OCI-LY1 (cell line): ENCODE measurements around the gene ATP11B.

Experiments used
- H2AFZ ChIP-seq: fragments of 200-600 bp; sonication (generic), shearing (Covaris generic); 2 replicates; pipeline ENCODE4 v1.6.0; 2014; ENCODE audit warnings: antibody characterized with exemption, mild to moderate bottlenecking, low read length
- H3F3A ChIP-seq: fragments of 200-600 bp; sonication (generic), shearing (Covaris generic); 2 replicates; pipeline ENCODE4 v1.6.0; 2014; ENCODE audit warnings: mild to moderate bottlenecking, antibody characterized with exemption, low read length, moderate library complexity; ENCODE audit not compliant: insufficient read depth
- H3K27ac ChIP-seq: fragments of 200-600 bp; sonication (generic); 2 replicates; pipeline ENCODE4 v1.5.1; 2014; ENCODE audit warnings: low read length, mixed run types, mild to moderate bottlenecking, low read depth; ENCODE audit not compliant: poor library complexity, severe bottlenecking
- H3K27me3 ChIP-seq: fragments of 200-600 bp; sonication (generic); 2 replicates; pipeline ENCODE4 v1.6.0; 2014; ENCODE audit warnings: antibody characterized with exemption, mild to moderate bottlenecking, low read length, moderate library complexity; ENCODE audit not compliant: insufficient read depth
- H3K36me3 ChIP-seq: fragments of 200-600 bp; sonication (generic); 2 replicates; pipeline ENCODE4 v1.6.1; 2014; ENCODE audit warnings: mild to moderate bottlenecking, antibody characterized with exemption, low read length, moderate library complexity, mixed read lengths; ENCODE audit not compliant: insufficient read depth
- H3K4me1 ChIP-seq: fragments of 200-600 bp; sonication (generic); 2 replicates; pipeline ENCODE4 v1.5.1; 2014; ENCODE audit warnings: mild to moderate bottlenecking, low read length, moderate library complexity; ENCODE audit not compliant: insufficient read depth, severe bottlenecking
- H3K4me2 ChIP-seq: fragments of 200-600 bp; sonication (generic), shearing (Covaris generic); 2 replicates; pipeline ENCODE4 v1.6.1; 2014; ENCODE audit warnings: low read length
- H3K4me3 ChIP-seq: fragments of 200-600 bp; sonication (generic); 2 replicates; pipeline ENCODE4 v1.5.1; 2014; ENCODE audit warnings: low read length, low read depth, mild to moderate bottlenecking, mixed read lengths; ENCODE audit not compliant: poor library complexity, severe bottlenecking
- H3K79me2 ChIP-seq: fragments of 200-600 bp; shearing (Covaris generic); 2 replicates; pipeline ENCODE4 v1.6.1; 2016; ENCODE audit warnings: mixed run types, low read length, mixed read lengths; ENCODE audit not compliant: insufficient read depth
- H3K9ac ChIP-seq: fragments of 200-600 bp; sonication (generic), shearing (Covaris generic); 2 replicates; pipeline ENCODE4 v1.6.1; 2014; ENCODE audit warnings: mild to moderate bottlenecking, low read length, mixed read lengths
- H3K9me2 ChIP-seq: fragments of 200-600 bp; sonication (generic), shearing (Covaris generic); 2 replicates; pipeline ENCODE4 v1.6.1; 2014; ENCODE audit warnings: low read depth, mild to moderate bottlenecking, low read length, mixed read lengths
- H3K9me3 ChIP-seq: fragments of 200-600 bp; shearing (Covaris generic); 2 replicates; pipeline ENCODE4 v1.6.1; 2014; ENCODE audit warnings: low read length, mixed read lengths
- H4K20me1 ChIP-seq: fragments of 200-600 bp; sonication (generic), shearing (Covaris generic); 2 replicates; pipeline ENCODE4 v1.6.0; 2016; ENCODE audit warnings: mild to moderate bottlenecking, low read length; ENCODE audit not compliant: insufficient read depth
- CTCF ChIP-seq: fragments of 200-600 bp; sonication (generic), shearing (Covaris generic); IDR thresholded peaks from 2 replicates; pipeline ENCODE4 v1.5.1; 2017; ENCODE audit warnings: mild to moderate bottlenecking, antibody characterized with exemption, low read length, moderate library complexity, mixed read lengths
- EZH2 ChIP-seq: fragments of 200-600 bp; sonication (generic), shearing (Covaris generic); IDR thresholded peaks from 2 replicates; pipeline ENCODE4 v1.8.0; 2017; ENCODE audit warnings: borderline replicate concordance, mixed run types, mild to moderate bottlenecking, antibody characterized with exemption, low read length, moderate library complexity, mixed read lengths

Gene ATP11B

DNA sequence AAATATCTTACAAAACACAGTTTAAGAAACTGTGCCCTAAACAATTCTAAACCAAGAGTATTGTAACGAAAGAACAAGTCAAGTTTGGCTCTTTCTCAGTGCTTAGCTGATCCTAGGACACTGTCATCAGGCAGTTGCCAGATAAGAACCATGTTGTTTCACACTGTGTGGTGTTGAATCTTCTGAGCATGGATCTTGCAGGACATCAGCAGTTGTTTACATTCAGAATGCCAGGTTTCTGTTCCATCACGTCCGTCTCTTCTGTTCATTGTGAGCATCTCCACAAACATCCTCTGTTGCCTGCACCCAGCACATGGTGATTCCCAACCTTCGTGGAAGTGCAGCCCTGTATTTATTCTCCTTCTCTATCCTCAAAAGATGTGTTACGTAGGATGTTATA lies 119.2 kb downstream of the ATP11B start:
- H3K27ac ChIP-seq: no peak overlapping the region
- peaks cover 7% of the 10 kb centered on the region for H3K4me1 ChIP-seq

DNA sequence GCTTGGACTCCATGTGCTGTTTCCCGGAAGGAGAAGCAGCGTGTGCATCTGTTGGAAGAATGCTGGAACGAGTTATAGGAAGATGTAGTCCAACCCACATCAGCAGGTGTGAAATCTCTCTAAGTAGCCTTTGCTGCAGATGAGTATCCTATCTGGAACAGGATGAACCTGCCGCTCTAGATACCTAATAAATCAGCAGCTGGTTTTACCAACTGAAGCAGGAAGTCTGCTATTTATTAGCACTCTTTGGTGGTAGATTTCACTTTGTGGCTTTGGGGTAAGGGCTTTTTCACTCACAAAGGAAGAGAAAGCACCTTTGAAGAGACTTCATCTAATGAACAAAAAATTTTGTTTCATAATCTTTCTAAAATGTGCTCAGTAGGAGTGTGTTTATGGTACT lies 120.6 kb downstream of the ATP11B start:
- Histone ChIP-seq H3K4me1 (peaks cover 7% of the 10 kb centered on the region), H3F3A (no peaks in the 10 kb centered on the region), H2AFZ (0 out of 2 replicates have a peak overlapping the region, but pooled peaks have one; percentile 12), H4K20me1 (no peaks in the 10 kb centered on the region), H3K9me3 (no peaks in the 10 kb centered on the region), H3K9me2 (no peaks in the 10 kb centered on the region), H3K36me3 (peaks cover 20% of the 10 kb centered on the region), H3K27ac (no peak overlapping the region), H3K79me2 (no peaks in the 10 kb centered on the region), H3K4me2 (no peak overlapping the region; the same call in 1 of the 2 replicates), H3K4me3 (no peak overlapping the region), H3K9ac (no peak overlapping the region), H3K27me3 (no peaks in the 10 kb centered on the region)
- TF ChIP-seq CTCF: no peak
- no peak for TF ChIP-seq EZH2

More for the DNA sequence above, 119.2 kb downstream of the ATP11B start:
- Histone ChIP-seq H3K36me3 (peaks cover 16% of the 10 kb centered on the region), H4K20me1 (no peaks in the 10 kb centered on the region), H2AFZ (no peak overlapping the region), H3K4me3 (no peak overlapping the region), H3K79me2 (no peaks in the 10 kb centered on the region), H3K9me2 (no peaks in the 10 kb centered on the region), H3K9ac (no peak overlapping the region), H3K9me3 (no peaks in the 10 kb centered on the region), H3K4me2 (no peak overlapping the region), H3K27me3 (no peaks in the 10 kb centered on the region), H3F3A (no peaks in the 10 kb centered on the region)
- TF ChIP-seq CTCF: no peak
- no peak for TF ChIP-seq EZH2

- H3K9me2 ChIP-seq: no peaks in the 10 kb centered on the region
- TF ChIP-seq CTCF (no peak), EZH2 (no peak)
- no peaks in the 10 kb centered on the region for H3K9me3 ChIP-seq
- H4K20me1 ChIP-seq: no peaks in the 10 kb centered on the region
- H3K79me2 ChIP-seq: no peaks in the 10 kb centered on the region
- H3K4me2 ChIP-seq: no peak overlapping the region
- H3K36me3 ChIP-seq: peaks cover 20% of the 10 kb centered on the region
- H3K4me1 ChIP-seq: peaks cover 7% of the 10 kb centered on the region
- H2AFZ ChIP-seq: no peak overlapping the region
- H3K27ac ChIP-seq: no peak overlapping the region
- H3K27me3 ChIP-seq: no peaks in the 10 kb centered on the region
- H3F3A ChIP-seq: no peaks in the 10 kb centered on the region
- H3K9ac ChIP-seq: no peak overlapping the region
- no peak overlapping the region for H3K4me3 ChIP-seq
Observed at GRCh38 chr3:182914341-182914740, 121.0 kb downstream of the ATP11B start.
